ENCODE measurements around the gene JADE1.

- no peak for TF ChIP-seq CTCF (IDR thresholded peaks at IDR 0.05)
- TF ChIP-seq POLR2A (IDR thresholded peaks at IDR 0.05), result no peak
Observed at GRCh38 chr4:128775477-128775876, 34.0 kb upstream of the JADE1 start.

Data from testis (tissue), 2 donors.